ENCODE results near the gene NHS.

Gene NHS

GRCh38 chrX:17449866-17450265 is 74.9 kb downstream of the NHS start:
- H3K27ac Mint-ChIP-seq = no peak overlapping the region
- H3K9me3 Mint-ChIP-seq = no peaks in the 10 kb centered on the region
- no peak overlapping the region for H3K4me3 Mint-ChIP-seq
- no peaks in the 10 kb centered on the region for H3K4me1 Mint-ChIP-seq (ENCODE audit: low read depth)
- H3K36me3 Mint-ChIP-seq (ENCODE audit: low read depth) = no peaks in the 10 kb centered on the region
- no peaks in the 10 kb centered on the region for H3K27me3 Mint-ChIP-seq

- no peak overlapping the region for H3K4me3 Mint-ChIP-seq
- H3K36me3 Mint-ChIP-seq (ENCODE audit: low read depth) = no peaks in the 10 kb centered on the region
- H3K27ac Mint-ChIP-seq = no peak overlapping the region
- peaks cover 3% of the 10 kb centered on the region for H3K27me3 Mint-ChIP-seq
- H3K9me3 Mint-ChIP-seq = no peaks in the 10 kb centered on the region
- no peaks in the 10 kb centered on the region for H3K4me1 Mint-ChIP-seq (ENCODE audit: low read depth)
Measured at GRCh38 chrX:17453788-17454187, 78.8 kb downstream of the NHS start.

- Mint-ChIP-seq H3K27me3 (peaks cover 3% of the 10 kb centered on the region), H3K27ac (no peak overlapping the region), H3K4me3 (no peak overlapping the region), H3K36me3 (ENCODE audit: low read depth) (no peaks in the 10 kb centered on the region), H3K9me3 (no peaks in the 10 kb centered on the region), H3K4me1 (ENCODE audit: low read depth) (no peaks in the 10 kb centered on the region)
Measured at GRCh38 chrX:17456526-17456925, 81.5 kb downstream of the NHS start.

GRCh38 chrX:17459008-17459611 is 84.1 kb downstream of the NHS start:
- Mint-ChIP-seq H3K4me3 (no peak overlapping the region), H3K27ac (no peak overlapping the region)

GRCh38 chrX:17459661-17460060 is 84.7 kb downstream of the NHS start:
- H3K9me3 Mint-ChIP-seq = no peaks in the 10 kb centered on the region
- no peak overlapping the region for H3K4me3 Mint-ChIP-seq
- peaks cover 3% of the 10 kb centered on the region for H3K27me3 Mint-ChIP-seq
- H3K4me1 Mint-ChIP-seq (ENCODE audit: low read depth) = no peaks in the 10 kb centered on the region
- H3K36me3 Mint-ChIP-seq (ENCODE audit: low read depth) = no peaks in the 10 kb centered on the region
- H3K27ac Mint-ChIP-seq = no peak overlapping the region

More at GRCh38 chrX:17459008-17459611, 84.1 kb downstream of the NHS start:
- no peaks in the 10 kb centered on the region for H3K9me3 Mint-ChIP-seq
- no peaks in the 10 kb centered on the region for H3K4me1 Mint-ChIP-seq (ENCODE audit: low read depth)
- H3K36me3 Mint-ChIP-seq (ENCODE audit: low read depth) = no peaks in the 10 kb centered on the region
- peaks cover 3% of the 10 kb centered on the region for H3K27me3 Mint-ChIP-seq

GRCh38 chrX:17462881-17463280 is 87.9 kb downstream of the NHS start:
- no peaks in the 10 kb centered on the region for H3K36me3 Mint-ChIP-seq (ENCODE audit: low read depth)
- no peak overlapping the region for H3K4me3 Mint-ChIP-seq
- no peaks in the 10 kb centered on the region for H3K4me1 Mint-ChIP-seq (ENCODE audit: low read depth)
- no peak overlapping the region for H3K27ac Mint-ChIP-seq
- no peaks in the 10 kb centered on the region for H3K9me3 Mint-ChIP-seq
- no peaks in the 10 kb centered on the region for H3K27me3 Mint-ChIP-seq

GRCh38 chrX:17464194-17464593 is 89.2 kb downstream of the NHS start:
- no peaks in the 10 kb centered on the region for H3K9me3 Mint-ChIP-seq
- no peak overlapping the region for H3K27ac Mint-ChIP-seq
- H3K27me3 Mint-ChIP-seq = no peaks in the 10 kb centered on the region
- no peaks in the 10 kb centered on the region for H3K4me1 Mint-ChIP-seq (ENCODE audit: low read depth)
- no peak overlapping the region for H3K4me3 Mint-ChIP-seq
- no peaks in the 10 kb centered on the region for H3K36me3 Mint-ChIP-seq (ENCODE audit: low read depth)

- H3K4me3 Mint-ChIP-seq = no peak overlapping the region
Measured at GRCh38 chrX:17465201-17465600, 90.2 kb downstream of the NHS start.

GRCh38 chrX:17465802-17466201 is 90.8 kb downstream of the NHS start:
- Mint-ChIP-seq H3K9me3 (no peaks in the 10 kb centered on the region), H3K4me1 (ENCODE audit: low read depth) (no peaks in the 10 kb centered on the region), H3K4me3 (no peak overlapping the region), H3K27me3 (no peaks in the 10 kb centered on the region), H3K27ac (no peak overlapping the region), H3K36me3 (ENCODE audit: low read depth) (no peaks in the 10 kb centered on the region)

More at GRCh38 chrX:17465201-17465600, 90.2 kb downstream of the NHS start:
- Mint-ChIP-seq H3K27ac (no peak overlapping the region), H3K4me1 (ENCODE audit: low read depth) (no peaks in the 10 kb centered on the region), H3K27me3 (no peaks in the 10 kb centered on the region), H3K36me3 (ENCODE audit: low read depth) (no peaks in the 10 kb centered on the region), H3K9me3 (no peaks in the 10 kb centered on the region)

GRCh38 chrX:17470136-17470535 is 95.1 kb downstream of the NHS start:
- Mint-ChIP-seq H3K4me3 (no peak overlapping the region), H3K9me3 (no peaks in the 10 kb centered on the region), H3K36me3 (ENCODE audit: low read depth) (no peaks in the 10 kb centered on the region), H3K27me3 (no peaks in the 10 kb centered on the region), H3K27ac (no peak overlapping the region), H3K4me1 (ENCODE audit: low read depth) (no peaks in the 10 kb centered on the region)

GRCh38 chrX:17471121-17471520 is 96.1 kb downstream of the NHS start:
- Mint-ChIP-seq H3K4me1 (ENCODE audit: low read depth) (no peaks in the 10 kb centered on the region), H3K27me3 (no peaks in the 10 kb centered on the region), H3K27ac (no peak overlapping the region), H3K36me3 (ENCODE audit: low read depth) (no peaks in the 10 kb centered on the region), H3K4me3 (no peak overlapping the region), H3K9me3 (no peaks in the 10 kb centered on the region)

GRCh38 chrX:17471861-17472260 is 96.9 kb downstream of the NHS start:
- Mint-ChIP-seq H3K9me3 (no peaks in the 10 kb centered on the region), H3K4me1 (ENCODE audit: low read depth) (no peaks in the 10 kb centered on the region), H3K27me3 (no peaks in the 10 kb centered on the region), H3K36me3 (ENCODE audit: low read depth) (no peaks in the 10 kb centered on the region), H3K4me3 (no peak overlapping the region), H3K27ac (no peak overlapping the region)

- Mint-ChIP-seq H3K9me3 (no peaks in the 10 kb centered on the region), H3K4me1 (ENCODE audit: low read depth) (no peaks in the 10 kb centered on the region), H3K4me3 (no peak overlapping the region), H3K36me3 (ENCODE audit: low read depth) (no peaks in the 10 kb centered on the region), H3K27me3 (peaks cover 5% of the 10 kb centered on the region), H3K27ac (no peak overlapping the region)
Measured at GRCh38 chrX:17472424-17472823, 97.4 kb downstream of the NHS start.

- Mint-ChIP-seq H3K27me3 (peaks cover 8% of the 10 kb centered on the region), H3K4me3 (no peak overlapping the region), H3K9me3 (no peaks in the 10 kb centered on the region), H3K27ac (no peak overlapping the region), H3K4me1 (ENCODE audit: low read depth) (no peaks in the 10 kb centered on the region), H3K36me3 (ENCODE audit: low read depth) (no peaks in the 10 kb centered on the region)
Measured at GRCh38 chrX:17473021-17473420, 98.0 kb downstream of the NHS start.

GRCh38 chrX:17474892-17475291 is 99.9 kb downstream of the NHS start:
- H3K27me3 Mint-ChIP-seq = peaks cover 8% of the 10 kb centered on the region
- H3K4me3 Mint-ChIP-seq = no peak overlapping the region
- no peak overlapping the region for H3K27ac Mint-ChIP-seq
- no peaks in the 10 kb centered on the region for H3K4me1 Mint-ChIP-seq (ENCODE audit: low read depth)
- no peaks in the 10 kb centered on the region for H3K36me3 Mint-ChIP-seq (ENCODE audit: low read depth)
- no peaks in the 10 kb centered on the region for H3K9me3 Mint-ChIP-seq

GRCh38 chrX:17475449-17476217 is 100.6 kb downstream of the NHS start:
- no peaks in the 10 kb centered on the region for H3K4me1 Mint-ChIP-seq (ENCODE audit: low read depth)
- H3K36me3 Mint-ChIP-seq (ENCODE audit: low read depth) = no peaks in the 10 kb centered on the region
- no peak overlapping the region for H3K27ac Mint-ChIP-seq
- H3K9me3 Mint-ChIP-seq = no peaks in the 10 kb centered on the region
- peaks cover 8% of the 10 kb centered on the region for H3K27me3 Mint-ChIP-seq
- no peak overlapping the region for H3K4me3 Mint-ChIP-seq

Measured in stimulated activated naive CD8-positive, alpha-beta T cell treated with anti-CD3 and anti-CD28 coated beads, Interleukin-15, Interleukin-2, amounts not matched to agents 100 ng/mL and 50 ng/mL, for 24 hours (primary cell).